HepG2 (cell line): Measurements from ENCODE around the gene TBXA2R. TPM values are rescaled to one million over a fixed set of nuclear protein-coding genes. Genes with fewer than 3 reads are reported as not detected.

Experiments
- CSRNP2 ChIP-seq: sonication (generic); formaldehyde crosslinking; conservative IDR thresholded peaks from 2 replicates; pipeline ENCODE4 v1.8.0; 2022; ENCODE audit warnings: low read depth, missing genetic modification reagents
- IKZF1 ChIP-seq: fragments of 450-650 bp; IDR thresholded peaks from 2 replicates; pipeline ENCODE4 v1.7.1; 2016
- JUN ChIP-seq: sonication (generic); formaldehyde crosslinking; IDR thresholded peaks from 2 replicates; pipeline ENCODE4 v1.4.0; 2020; ENCODE audit warnings: mild to moderate bottlenecking, missing genetic modification reagents
- KLF11 ChIP-seq: IDR thresholded peaks from 2 replicates; pipeline ENCODE4 v1.6.1; 2016; ENCODE audit warnings: missing compliant biosample characterization
- NR0B2 ChIP-seq: sonication (generic); formaldehyde crosslinking; IDR thresholded peaks from 2 replicates; pipeline ENCODE4 v1.4.0; 2020; ENCODE audit warnings: mild to moderate bottlenecking, missing genetic modification reagents
- ZFP36 ChIP-seq: fragments of 150-350 bp; IDR thresholded peaks from 2 replicates; pipeline ENCODE4 v1.6.1; 2018; ENCODE audit warnings: borderline replicate concordance, low read length, low read depth; ENCODE audit not compliant: partially characterized antibody
- ZFY ChIP-seq: sonication (generic); formaldehyde crosslinking; IDR thresholded peaks from 2 replicates; pipeline ENCODE4 v1.4.0; 2020; ENCODE audit warnings: missing genetic modification reagents
- ZNF276 ChIP-seq: sonication (generic); formaldehyde crosslinking; IDR thresholded peaks from 2 replicates; pipeline ENCODE4 v1.4.0; 2020; ENCODE audit warnings: mild to moderate bottlenecking, low read depth, missing genetic modification reagents
- ZNF318 ChIP-seq: sonication (generic); formaldehyde crosslinking; IDR thresholded peaks from 2 replicates; pipeline ENCODE4 v1.4.0; 2020; ENCODE audit warnings: mild to moderate bottlenecking, missing genetic modification reagents
- ZNF782 ChIP-seq: sonication (generic); formaldehyde crosslinking; IDR thresholded peaks from 2 replicates; pipeline ENCODE4 v1.4.0; 2020; ENCODE audit warnings: missing genetic modification reagents, mild to moderate bottlenecking, borderline replicate concordance
- polyA plus RNA-seq, 8 experiments: library from polyadenylated mRNA; depleted of rRNA in 3 of 8; stranded (reverse) in 7 of 8; unstranded in 1 of 8; fragments of >200 nt; fragmentation: Illumina TruSeq in 4 of 8; extraction: Trizol in 4 of 8; gene quantifications; 2 replicates each; pipeline versions ENCODE4 v1.2.1 to v1.2.3, GENCODE V29; 2011 to 2016; ENCODE audit warnings: low read depth in 4 of 8, missing spikeins in 1 of 8, mixed read lengths in 1 of 8; ENCODE audit not compliant: insufficient read depth in 1 of 8
- total RNA-seq, 5 experiments: library from RNA; depleted of rRNA; stranded (reverse); fragments of >200 nt; fragmentation: Illumina TruSeq; extraction: Trizol; gene quantifications; 2 replicates each; pipeline ENCODE4 v1.2.3, GENCODE V29; 2016; ENCODE audit warnings: low read depth in 1 of 5

Gene TBXA2R
- total and polyA plus RNA-seq, 2 of the 13 experiments (the other 11 are each of a cell fraction or from before 2014, with no cell fraction given), result 0.09 TPM; not detected in 1

- TF ChIP-seq ZNF318 (CRISPR knock-in tag) (no peak), CSRNP2 (no peak), NR0B2 (CRISPR knock-in tag) (no peak), ZNF276 (CRISPR knock-in tag) (no peak), JUN (CRISPR knock-in tag) (no peak), ZFP36 (no peak), IKZF1 (no peak), ZNF782 (CRISPR knock-in tag) (no peak), KLF11 (CRISPR knock-in tag) (no peak), ZFY (CRISPR knock-in tag) (peak; percentile 26; the same call in 1 of the 2 replicates)
- TF ChIP-seq, all 625 proteins: peak for 44
Observed at GRCh38 chr19:3544742-3545668, 61.7 kb downstream of the TBXA2R start (continued).
